HPDE6-E6E7 (cell line): ENCODE measurements around the gene PARN.
"Not testable (repeated sequence)": the region's sequence is repeated elsewhere in the genome, so short reads cannot be mapped to it uniquely, and the experiment has no call there.

ENCODE experiments used
- DNase-seq: peaks from one replicate; pipeline ENCODE4 v3.0.0; 2011; ENCODE audit warnings: missing footprints; ENCODE audit errors: extremely low spot score

PARN gene

GRCh38 chr16:14472357-14472756, 157.7 kb downstream of the PARN start:
- no peak for DNase-seq

GRCh38 chr16:14470788-14471187, 159.3 kb downstream of the PARN start:
- no peak for DNase-seq

DNA sequence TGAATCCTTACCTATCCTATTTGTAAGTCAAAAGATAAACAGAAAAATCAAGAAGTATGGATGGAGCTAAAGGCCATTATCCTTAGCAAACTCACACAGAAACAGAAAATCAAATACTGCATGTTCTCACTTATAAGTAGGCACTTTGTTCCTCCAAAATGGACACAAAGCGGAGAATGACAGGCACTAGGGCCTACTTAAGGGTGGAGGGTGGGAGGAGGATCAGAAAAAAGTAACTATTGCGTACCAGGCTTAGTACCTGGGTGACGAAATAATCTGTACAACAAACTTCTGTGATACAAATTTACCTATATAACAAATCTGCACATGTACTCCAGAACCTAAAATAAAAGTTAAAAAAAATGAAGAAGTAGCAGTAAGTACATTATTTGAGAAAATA, 164.3 kb downstream of the PARN start:
- no peak for DNase-seq

- DNase-seq: no peak
These were observed 165.3 kb downstream of the PARN start for GRCh38 chr16:14464796-14465195.

DNA sequence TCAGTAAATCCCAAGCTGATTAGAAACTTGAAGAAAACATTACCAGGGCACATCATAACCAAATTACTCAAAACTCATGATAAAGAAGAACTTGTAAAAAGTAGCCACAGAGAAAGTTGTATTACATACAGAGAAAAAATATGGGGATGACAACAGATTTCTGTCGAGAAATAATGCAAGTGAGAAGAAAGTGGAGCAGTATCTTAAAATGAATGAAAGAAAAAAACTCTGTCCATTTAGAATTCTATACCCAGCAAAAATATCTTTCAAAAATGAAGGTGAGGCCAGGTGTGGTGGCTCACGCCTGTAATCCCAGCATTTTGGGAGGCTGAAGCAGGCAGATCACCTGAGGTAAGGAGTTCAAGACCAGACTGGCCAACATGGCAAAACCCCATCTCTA, 165.9 kb downstream of the PARN start:
- DNase-seq: no peak

DNA sequence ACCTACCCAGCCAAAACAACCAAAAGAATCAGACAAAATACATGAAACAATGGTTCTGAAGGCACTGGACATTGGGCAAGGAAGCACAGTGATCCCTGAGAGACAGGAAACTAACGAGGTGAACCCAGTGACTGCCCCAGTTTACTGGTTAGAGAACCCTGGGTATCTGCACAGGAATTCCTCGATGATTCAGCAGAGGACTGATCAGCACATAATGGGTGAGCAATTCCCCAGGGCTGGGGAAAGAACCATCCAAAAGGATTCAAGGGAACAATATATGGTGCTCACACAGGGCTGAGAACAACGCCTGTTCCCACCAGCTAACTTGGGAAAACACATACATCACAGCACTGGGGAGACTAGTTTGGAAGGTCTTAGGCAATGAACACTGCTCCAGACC, 167.2 kb downstream of the PARN start:
- DNase-seq: no peak

GRCh38 chr16:14460726-14461125, 169.3 kb downstream of the PARN start:
- no peak for DNase-seq

- no peak for DNase-seq
These were observed 171.5 kb downstream of the PARN start for GRCh38 chr16:14458576-14458975.

GRCh38 chr16:14456793-14457481, 173.1 kb downstream of the PARN start:
- no peak for DNase-seq

DNA sequence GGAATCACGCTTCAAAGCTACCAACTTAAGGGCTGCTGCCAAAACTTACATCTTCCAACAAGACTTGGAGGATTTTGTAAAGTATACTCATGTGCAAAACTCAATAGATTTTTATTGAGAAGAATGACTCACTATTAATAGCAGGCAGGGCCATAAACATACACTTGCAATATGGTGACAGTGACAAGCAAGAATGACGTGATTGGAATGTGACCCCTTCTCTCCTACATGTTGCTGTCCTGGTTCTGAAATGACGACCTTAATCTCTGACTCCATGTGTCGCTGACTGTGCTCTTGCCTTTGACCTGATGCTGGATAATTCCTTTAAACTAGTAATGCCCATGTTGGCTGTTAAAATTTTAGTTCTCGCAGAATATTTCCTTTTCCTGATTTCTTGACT, 174.5 kb downstream of the PARN start:
- DNase-seq: no peak

DNA sequence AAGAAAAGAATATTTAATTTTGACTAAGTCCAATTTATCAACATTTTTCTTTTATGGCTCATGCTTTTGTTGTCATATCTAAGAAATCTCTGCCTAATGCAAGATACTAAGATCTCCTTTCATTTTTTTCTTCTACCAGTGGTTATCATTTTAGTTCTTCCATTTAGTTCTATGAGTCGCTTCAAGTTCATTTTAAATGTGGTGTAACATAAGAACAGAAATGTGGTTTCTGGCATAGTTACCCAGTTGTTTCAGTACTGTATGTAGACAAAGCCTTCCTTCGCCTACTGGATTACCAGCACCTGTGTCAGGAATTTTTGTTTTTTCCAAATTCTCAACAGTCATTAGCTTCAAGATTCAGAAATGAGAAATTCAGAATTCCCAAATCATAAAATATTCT, 175.7 kb downstream of the PARN start:
- DNase-seq: no peak

DNA sequence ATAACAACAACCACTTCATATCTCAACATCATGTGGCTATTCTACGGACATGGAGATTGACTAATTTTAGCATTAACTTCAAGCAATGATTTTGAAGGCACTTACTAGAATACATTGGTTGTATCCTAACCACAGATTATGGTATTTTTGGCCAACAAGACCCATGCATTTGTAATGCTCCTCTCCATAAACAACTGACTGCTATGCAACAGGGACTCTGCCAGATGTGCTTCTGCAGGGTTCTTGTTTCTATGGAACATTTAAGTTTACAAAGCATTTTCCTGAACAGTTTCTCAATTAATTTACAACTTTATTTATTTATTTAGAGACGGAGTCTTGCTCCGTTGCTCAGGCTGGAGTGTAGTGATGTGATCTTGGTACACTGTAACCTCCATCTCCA, 178.0 kb downstream of the PARN start:
- DNase-seq: no peak

DNA sequence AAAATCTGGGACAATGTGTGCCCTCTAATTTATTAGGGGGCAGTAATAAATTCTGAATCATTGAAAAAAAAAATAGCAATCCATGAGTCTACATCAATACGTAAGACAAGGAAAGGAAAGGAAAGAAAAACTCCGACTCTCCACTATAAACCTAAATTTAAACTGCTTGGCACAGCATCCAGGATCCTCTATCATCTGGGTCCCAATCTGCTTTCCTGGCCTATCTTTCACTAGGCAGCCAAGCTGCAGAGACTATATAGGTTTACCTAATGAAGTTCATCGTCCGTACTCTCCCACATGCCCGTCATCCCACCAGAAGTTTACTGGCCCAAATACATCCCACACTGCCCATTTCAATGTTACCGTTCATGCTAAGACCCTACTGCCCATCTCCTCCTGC, 179.2 kb downstream of the PARN start:
- no peak for DNase-seq

DNA sequence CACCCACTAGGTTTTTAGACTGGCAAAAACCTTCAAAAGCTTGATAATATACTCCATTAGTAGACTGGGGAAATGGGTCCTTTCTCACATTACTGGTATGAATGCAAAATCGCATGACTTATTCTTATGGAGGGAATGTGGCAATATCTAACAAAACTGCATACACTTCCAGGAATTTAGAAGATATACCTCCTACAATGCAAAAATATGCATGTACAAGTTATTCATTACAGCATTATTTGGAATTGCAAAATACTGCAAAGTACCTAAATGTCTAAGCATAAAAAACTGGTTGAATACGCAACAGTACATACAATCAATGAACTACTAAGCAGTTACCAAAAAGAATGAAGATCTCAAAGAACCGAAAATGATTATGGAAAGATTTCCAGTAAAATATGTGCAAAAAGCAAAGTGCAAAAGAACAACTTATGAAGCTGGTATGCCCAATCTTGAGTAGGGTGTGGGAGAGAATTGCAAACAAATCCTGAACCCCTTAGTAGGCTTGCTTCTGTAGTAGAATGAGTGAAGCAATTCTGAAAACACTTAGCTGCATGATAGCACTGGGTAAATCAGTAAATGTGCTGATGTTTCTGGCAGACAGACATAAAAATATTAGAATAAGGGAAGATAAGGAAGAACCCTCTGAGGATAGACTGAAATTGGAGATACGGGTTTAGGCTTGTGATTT, 180.1 kb downstream of the PARN start:
- no peak for DNase-seq

DNA sequence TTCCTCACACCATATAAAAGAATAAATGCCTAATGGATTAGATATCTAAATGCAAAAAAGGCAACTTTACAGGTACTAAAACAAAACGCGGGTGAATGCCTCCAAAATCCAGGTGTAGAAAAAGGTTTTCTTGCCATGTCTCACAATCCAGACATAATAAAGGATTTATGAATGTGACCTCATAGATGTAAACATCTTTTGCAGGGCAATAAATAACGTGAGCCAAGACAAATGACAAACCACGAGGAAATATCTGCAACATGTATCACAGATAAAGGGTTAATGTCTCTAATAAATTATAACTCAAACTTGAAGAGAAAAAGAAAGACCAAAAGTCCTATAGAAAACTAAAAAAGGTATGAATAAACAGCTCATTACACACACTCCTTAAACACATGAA, 180.7 kb downstream of the PARN start:
- no peak for DNase-seq

DNA sequence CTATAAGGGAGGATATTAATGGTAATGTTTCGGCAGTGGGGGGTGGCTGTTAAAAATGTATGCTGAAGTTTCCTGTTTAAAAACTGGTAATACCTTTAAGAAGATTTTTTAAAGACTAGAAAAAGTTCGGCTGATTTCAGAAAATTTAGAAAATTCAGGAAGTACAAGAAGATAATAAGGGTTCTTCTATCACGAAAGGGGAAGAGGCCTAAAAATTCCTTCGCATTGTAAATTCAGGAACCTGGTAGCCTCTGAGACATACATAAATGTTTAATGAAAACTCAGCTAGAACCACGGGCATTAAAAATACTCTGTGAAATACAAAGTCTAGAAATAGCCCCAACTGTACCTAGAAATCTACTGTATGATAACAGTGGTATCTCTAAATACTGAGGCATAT, 181.2 kb downstream of the PARN start:
- DNase-seq: no peak

DNA sequence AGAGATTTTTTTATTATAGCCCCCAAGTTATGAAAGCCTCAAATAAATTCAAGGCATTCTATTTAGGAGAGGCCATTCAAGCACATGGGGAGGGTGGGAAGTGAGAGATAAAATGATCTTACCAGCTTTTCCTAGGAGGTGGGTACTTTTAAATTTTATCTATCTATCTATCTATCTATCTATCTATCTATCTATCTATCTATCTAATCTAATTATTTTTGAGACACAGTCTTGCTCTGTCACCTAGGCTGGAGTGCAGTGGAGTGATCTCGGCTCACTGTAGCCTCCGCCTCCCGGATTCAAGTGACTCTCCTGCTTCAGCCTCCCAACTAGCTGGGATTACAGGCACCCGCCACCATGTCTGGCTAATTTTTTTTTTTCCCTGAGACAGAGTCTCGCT, 182.3 kb downstream of the PARN start:
- DNase-seq: no peak

DNA sequence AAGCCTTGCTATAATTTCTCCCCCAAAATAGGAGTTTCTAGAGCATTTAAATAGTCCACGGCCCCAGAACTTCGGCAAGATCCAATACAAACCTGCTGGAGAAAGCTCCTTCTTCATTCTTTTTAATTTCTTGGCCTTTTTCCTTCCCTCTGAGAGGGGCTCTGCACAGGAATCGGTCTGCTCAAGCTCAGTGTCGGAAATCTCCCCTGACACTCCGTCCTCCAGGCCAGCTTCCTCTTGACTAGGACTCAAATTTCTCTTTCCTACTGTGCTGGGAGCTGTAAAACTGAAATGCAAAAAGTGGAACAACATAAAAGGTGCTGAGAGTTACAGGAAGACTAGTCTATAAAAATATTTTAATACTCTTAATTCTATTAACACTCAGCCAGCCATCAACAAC, 183.3 kb downstream of the PARN start:
- no peak for DNase-seq

GRCh38 chr16:14445937-14446715, 183.9 kb downstream of the PARN start:
- no peak for DNase-seq

DNA sequence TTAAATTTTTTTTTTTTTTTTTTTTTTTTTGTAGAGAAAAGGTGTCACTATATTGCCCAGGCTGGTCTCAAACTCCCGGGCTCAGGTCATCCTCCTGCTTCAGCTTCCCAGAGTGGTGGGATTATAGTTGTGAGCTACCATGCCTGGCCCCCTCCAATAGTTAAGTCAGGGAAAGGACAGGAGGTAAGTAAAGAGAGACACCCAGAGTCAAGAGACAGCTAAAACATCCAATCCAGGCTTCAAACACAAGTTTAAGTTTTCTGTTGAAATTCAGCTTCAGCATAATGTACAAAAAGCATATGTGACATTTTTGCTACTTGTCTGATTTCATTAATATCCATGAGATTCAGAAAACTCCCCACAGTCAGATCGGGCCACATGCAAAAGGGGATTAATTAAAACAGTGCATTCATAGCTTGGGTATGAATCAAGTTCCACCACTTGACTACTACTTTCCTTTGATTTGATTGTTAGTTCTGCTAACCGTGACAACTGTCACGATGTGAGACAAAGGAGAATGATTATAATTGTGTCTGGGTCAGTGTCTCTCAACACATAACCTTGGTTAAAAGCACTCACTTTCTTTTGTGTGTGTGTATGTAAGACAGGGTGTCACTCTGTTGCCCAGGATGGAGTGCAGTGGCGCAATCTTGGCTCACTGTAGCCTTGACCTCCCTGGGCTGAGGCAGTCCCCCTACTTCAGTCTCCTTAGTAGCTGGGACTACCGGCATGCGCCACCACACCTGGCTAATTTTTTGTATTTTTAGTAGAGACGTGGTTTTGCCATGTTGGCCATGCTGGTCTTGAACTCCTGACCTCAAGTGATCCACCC, 184.9 kb downstream of the PARN start:
- no peak for DNase-seq

DNA sequence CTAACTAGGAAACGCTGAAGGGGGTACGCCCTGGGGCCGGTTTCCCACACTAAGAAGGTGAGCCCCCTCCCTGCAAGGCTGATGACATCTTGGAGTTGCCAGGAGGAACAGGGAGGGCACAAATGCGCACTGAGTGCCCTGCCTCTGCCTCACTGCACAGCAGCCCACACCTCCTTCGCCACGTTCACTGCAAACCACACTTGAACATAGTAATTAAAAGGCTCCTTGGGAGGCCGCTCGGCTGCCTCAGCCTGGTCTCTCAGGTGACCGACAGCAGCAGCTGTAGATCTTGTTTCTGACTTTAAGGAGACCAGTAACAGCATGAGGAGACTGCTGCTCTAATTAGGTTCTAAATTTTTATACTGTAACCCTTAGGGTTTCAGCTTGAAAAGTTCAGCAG, 188.5 kb downstream of the PARN start:
- DNase-seq: not testable (repeated sequence)

GRCh38 chr16:14438256-14438655, 191.8 kb downstream of the PARN start:
- DNase-seq: no peak
